K562 (cell line): ENCODE data around the gene IZUMO4. TPM values are rescaled to one million over a fixed set of nuclear protein-coding genes. Genes with fewer than 3 reads are reported as not detected.

Experiments used
- CTBP1 ChIP-seq: fragments of 450-650 bp; IDR thresholded peaks from 2 replicates; pipeline ENCODE4 v1.6.1; 2016; ENCODE audit warnings: borderline replicate concordance
- HNRNPL ChIP-seq: fragments of 200-400 bp; formaldehyde crosslinking; IDR thresholded peaks from 2 replicates; pipeline ENCODE4 v1.6.1; 2017; ENCODE audit warnings: low read depth, mild to moderate bottlenecking, low read length
- NBN ChIP-seq: fragments of 450-650 bp; IDR thresholded peaks from 2 replicates; pipeline ENCODE4 v1.6.1; 2016; ENCODE audit warnings: low read depth, mild to moderate bottlenecking
- NFE2 ChIP-seq: IDR thresholded peaks from 2 replicates; pipeline ENCODE4 v1.6.1; 2014; ENCODE audit warnings: antibody characterized with exemption, low read depth
- POU5F1 ChIP-seq: fragments of 150-350 bp; IDR thresholded peaks from 2 replicates; pipeline ENCODE4 v1.6.1; 2014; ENCODE audit warnings: borderline replicate concordance, low read length, low read depth, mild to moderate bottlenecking; ENCODE audit not compliant: partially characterized antibody
- SPI1 ChIP-seq: IDR thresholded peaks from 2 replicates; pipeline ENCODE4 v1.6.1; 2011; ENCODE audit warnings: low read depth, low read length, control low read depth, borderline replicate concordance
- TARDBP ChIP-seq: fragments of 450-650 bp; IDR thresholded peaks from 2 replicates; pipeline ENCODE4 v1.6.1; 2016
- TCF7 ChIP-seq: sonication (generic); IDR thresholded peaks from 2 replicates; pipeline ENCODE4 v1.6.1; 2016; ENCODE audit warnings: antibody characterized with exemption, borderline replicate concordance
- TGIF2 ChIP-seq: sonication (generic); formaldehyde crosslinking; IDR thresholded peaks from 2 replicates; pipeline ENCODE4 v1.8.1; 2022; ENCODE audit warnings: mild to moderate bottlenecking, missing genetic modification reagents, moderate library complexity
- XRCC4 ChIP-seq: IDR thresholded peaks from one replicate; pipeline ENCODE4 v1.6.1; 2011; ENCODE audit not compliant: insufficient read depth, insufficient read length; ENCODE audit errors: extremely low read depth
- ZBTB40 ChIP-seq, 2 experiments: fragments of 450-650 bp in 1 of 2; sonication (generic) in 1 of 2; formaldehyde crosslinking in 1 of 2; IDR thresholded peaks; 2 replicates each; pipeline versions ENCODE4 v1.7.1 to v1.9.0; 2016 to 2022; ENCODE audit warnings: inconsistent platforms in 1 of 2, mild to moderate bottlenecking in 1 of 2, missing genetic modification reagents in 1 of 2
- ZNF384 ChIP-seq: IDR thresholded peaks from 2 replicates; pipeline ENCODE4 v1.6.1; 2012; ENCODE audit warnings: low read depth, low read length, improper control_type of control experiment
- ZNF449 ChIP-seq: fragments of 250-450 bp; sonication (Bioruptor Pico); IDR thresholded peaks from 2 replicates; pipeline ENCODE4 v1.8.0; 2022; ENCODE audit warnings: moderate library complexity, mild to moderate bottlenecking, inconsistent platforms
- polyA plus RNA-seq, 8 experiments: library from polyadenylated mRNA; depleted of rRNA in 4 of 8; stranded (reverse) in 5 of 8; unstranded in 3 of 8; fragments of >200 nt; fragmentation: Nextera tagmentation in 2 of 8; fragmentation: Illumina TruSeq in 1 of 8; extraction: Ambion mirVana in 2 of 8; extraction: Trizol in 1 of 8; gene quantifications; 2 replicates each; pipeline versions ENCODE4 v1.2.1 to v1.2.3, GENCODE V29; 2011 to 2014; ENCODE audit warnings: inconsistent platforms in 1 of 8, missing spikeins in 1 of 8
- total RNA-seq, 7 experiments: library from RNA; depleted of rRNA in 6 of 7; stranded (reverse); fragments of >200 nt in 6 of 7; fragmentation: Illumina TruSeq in 2 of 7; extraction: Trizol in 2 of 7; gene quantifications; 2 replicates each; pipeline versions ENCODE4 v1.2.1 to v1.2.3, GENCODE V29; 2011 to 2021; ENCODE audit warnings: low replicate concordance in 1 of 7
- TF ChIP-seq, protein P1 (sequence below): fragments of 250-450 bp; sonication (Bioruptor Pico); IDR thresholded peaks from 2 replicates; pipeline ENCODE4 v1.8.0; 2022; ENCODE audit warnings: inconsistent platforms
- TF ChIP-seq, protein P2 (sequence below), 2 experiments: fragments of 250-450 bp in 1 of 2; fragments of 450-650 bp in 1 of 2; sonication (Bioruptor Pico) in 1 of 2; IDR thresholded peaks; 2 replicates each; pipeline versions ENCODE4 v1.6.1 to v1.8.0; 2016 to 2021; ENCODE audit warnings: mild to moderate bottlenecking in 2 of 2, moderate library complexity in 2 of 2, missing compliant biosample characterization in 1 of 2, missing genetic modification characterization in 1 of 2

IZUMO4 gene
- total and polyA plus RNA-seq, 9 of the 15 experiments (the other 6 are each of a cell fraction or from before 2014, with no cell fraction given), result 0.07 to 3.9 (median 1.2) TPM

- TF ChIP-seq POU5F1 (no peak), TARDBP (no peak), XRCC4 (no peak), TCF7 (no peak), HNRNPL (no peak), ZNF384 (no peak), NBN (no peak), CTBP1 (no peak), ZBTB40 (IDR thresholded peaks at IDR 0.05) (0 out of 2 replicates have a peak, but pooled peaks have one; percentile 27), ZBTB40 (CRISPR knock-in tag; IDR thresholded peaks at IDR 0.05) (no peak), ZNF449 (CRISPR knock-in tag) (no peak), NFE2 (no peak), SPI1 (0 out of 2 replicates have a peak, but pooled peaks have one; percentile 3), TGIF2 (CRISPR knock-in tag) (no peak)
- TF ChIP-seq, protein P1, sequence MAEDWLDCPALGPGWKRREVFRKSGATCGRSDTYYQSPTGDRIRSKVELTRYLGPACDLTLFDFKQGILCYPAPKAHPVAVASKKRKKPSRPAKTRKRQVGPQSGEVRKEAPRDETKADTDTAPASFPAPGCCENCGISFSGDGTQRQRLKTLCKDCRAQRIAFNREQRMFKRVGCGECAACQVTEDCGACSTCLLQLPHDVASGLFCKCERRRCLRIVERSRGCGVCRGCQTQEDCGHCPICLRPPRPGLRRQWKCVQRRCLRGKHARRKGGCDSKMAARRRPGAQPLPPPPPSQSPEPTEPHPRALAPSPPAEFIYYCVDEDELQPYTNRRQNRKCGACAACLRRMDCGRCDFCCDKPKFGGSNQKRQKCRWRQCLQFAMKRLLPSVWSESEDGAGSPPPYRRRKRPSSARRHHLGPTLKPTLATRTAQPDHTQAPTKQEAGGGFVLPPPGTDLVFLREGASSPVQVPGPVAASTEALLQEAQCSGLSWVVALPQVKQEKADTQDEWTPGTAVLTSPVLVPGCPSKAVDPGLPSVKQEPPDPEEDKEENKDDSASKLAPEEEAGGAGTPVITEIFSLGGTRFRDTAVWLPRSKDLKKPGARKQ (CRISPR knock-in tag), result no peak
- TF ChIP-seq, protein P2, sequence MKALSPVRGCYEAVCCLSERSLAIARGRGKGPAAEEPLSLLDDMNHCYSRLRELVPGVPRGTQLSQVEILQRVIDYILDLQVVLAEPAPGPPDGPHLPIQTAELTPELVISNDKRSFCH (CRISPR knock-in tag; IDR thresholded peaks at IDR 0.05), result no peak
- TF ChIP-seq, protein P2 (tag; IDR thresholded peaks at IDR 0.05), result peak; percentile 5; the same call in 1 of the 2 replicates
Observed at GRCh38 chr19:2049741-2050348, 46.9 kb upstream of the IZUMO4 start (continued).
